Measurements from ENCODE around the gene SRCIN1.

SRCIN1 gene

DNA sequence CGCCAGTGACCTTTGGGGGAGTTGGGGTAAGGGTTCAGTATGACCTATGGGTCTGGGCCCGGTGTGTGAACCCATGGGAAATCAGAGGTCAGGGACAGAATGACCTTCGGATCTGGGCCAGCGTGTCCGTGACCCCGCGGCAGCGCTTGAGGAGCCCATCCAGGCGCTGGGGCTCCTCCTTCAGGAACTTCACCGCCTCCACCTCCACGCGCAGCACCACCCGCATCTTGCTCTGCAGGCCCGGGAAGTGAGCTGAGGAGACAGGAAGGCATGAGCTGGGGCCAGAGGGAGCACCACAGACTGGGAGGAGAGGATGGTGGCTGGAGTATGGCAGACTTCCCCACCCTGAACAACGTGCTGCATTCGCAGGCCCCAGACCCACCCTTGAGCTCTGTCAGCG is 53.4 kb downstream of the SRCIN1 start:
- H3K9me3 ChIP-seq (ENCODE audit: severe bottlenecking): no peaks in the 10 kb centered on the region
- peaks cover 9% of the 10 kb centered on the region for H3K4me1 ChIP-seq (ENCODE audit: insufficient read depth, poor library complexity, severe bottlenecking)
- H3K4me3 ChIP-seq (ENCODE audit: severe bottlenecking): no peak overlapping the region
- no peak overlapping the region for H3K27ac ChIP-seq (ENCODE audit: poor library complexity, severe bottlenecking)
- ATAC-seq (ENCODE audit: low read depth) (no peak), DNase-seq (ENCODE audit: low spot score) (no peak)
- no peaks in the 10 kb centered on the region for H3K27me3 ChIP-seq (ENCODE audit: insufficient read depth, poor library complexity, severe bottlenecking)
- no peaks in the 10 kb centered on the region for H3K36me3 ChIP-seq (ENCODE audit: low read depth)
- TF ChIP-seq, protein P1, sequence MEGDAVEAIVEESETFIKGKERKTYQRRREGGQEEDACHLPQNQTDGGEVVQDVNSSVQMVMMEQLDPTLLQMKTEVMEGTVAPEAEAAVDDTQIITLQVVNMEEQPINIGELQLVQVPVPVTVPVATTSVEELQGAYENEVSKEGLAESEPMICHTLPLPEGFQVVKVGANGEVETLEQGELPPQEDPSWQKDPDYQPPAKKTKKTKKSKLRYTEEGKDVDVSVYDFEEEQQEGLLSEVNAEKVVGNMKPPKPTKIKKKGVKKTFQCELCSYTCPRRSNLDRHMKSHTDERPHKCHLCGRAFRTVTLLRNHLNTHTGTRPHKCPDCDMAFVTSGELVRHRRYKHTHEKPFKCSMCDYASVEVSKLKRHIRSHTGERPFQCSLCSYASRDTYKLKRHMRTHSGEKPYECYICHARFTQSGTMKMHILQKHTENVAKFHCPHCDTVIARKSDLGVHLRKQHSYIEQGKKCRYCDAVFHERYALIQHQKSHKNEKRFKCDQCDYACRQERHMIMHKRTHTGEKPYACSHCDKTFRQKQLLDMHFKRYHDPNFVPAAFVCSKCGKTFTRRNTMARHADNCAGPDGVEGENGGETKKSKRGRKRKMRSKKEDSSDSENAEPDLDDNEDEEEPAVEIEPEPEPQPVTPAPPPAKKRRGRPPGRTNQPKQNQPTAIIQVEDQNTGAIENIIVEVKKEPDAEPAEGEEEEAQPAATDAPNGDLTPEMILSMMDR (IDR thresholded peaks at IDR 0.05; ENCODE audit: poor library complexity, severe bottlenecking): no peak

GRCh38 chr17:38551121-38551520 is 54.6 kb downstream of the SRCIN1 start:
- Histone ChIP-seq H3K4me1 (ENCODE audit: insufficient read depth, poor library complexity, severe bottlenecking) (peaks cover 7% of the 10 kb centered on the region), H3K27ac (ENCODE audit: poor library complexity, severe bottlenecking) (no peak overlapping the region), H3K36me3 (ENCODE audit: low read depth) (no peaks in the 10 kb centered on the region), H3K9me3 (ENCODE audit: severe bottlenecking) (no peaks in the 10 kb centered on the region), H3K4me3 (ENCODE audit: severe bottlenecking) (no peak overlapping the region), H3K27me3 (ENCODE audit: insufficient read depth, poor library complexity, severe bottlenecking) (no peaks in the 10 kb centered on the region)
- DNase-seq (ENCODE audit: low spot score) (no peak), ATAC-seq (ENCODE audit: low read depth) (no peak)
- TF ChIP-seq, protein P1 (IDR thresholded peaks at IDR 0.05; ENCODE audit: poor library complexity, severe bottlenecking): no peak

- H3K27ac ChIP-seq (ENCODE audit: poor library complexity, severe bottlenecking): no peak overlapping the region
- DNase-seq (ENCODE audit: low spot score) (no peak), ATAC-seq (ENCODE audit: low read depth) (peak; percentile 87)
- no peaks in the 10 kb centered on the region for H3K9me3 ChIP-seq (ENCODE audit: severe bottlenecking)
- TF ChIP-seq, protein P1 (IDR thresholded peaks at IDR 0.05; ENCODE audit: poor library complexity, severe bottlenecking): no peak
- H3K27me3 ChIP-seq (ENCODE audit: insufficient read depth, poor library complexity, severe bottlenecking): no peaks in the 10 kb centered on the region
- H3K4me1 ChIP-seq (ENCODE audit: insufficient read depth, poor library complexity, severe bottlenecking): peaks cover 7% of the 10 kb centered on the region
- H3K36me3 ChIP-seq (ENCODE audit: low read depth): no peaks in the 10 kb centered on the region
- no peak overlapping the region for H3K4me3 ChIP-seq (ENCODE audit: severe bottlenecking)
Observed at GRCh38 chr17:38550661-38551060, 55.1 kb downstream of the SRCIN1 start.

DNA sequence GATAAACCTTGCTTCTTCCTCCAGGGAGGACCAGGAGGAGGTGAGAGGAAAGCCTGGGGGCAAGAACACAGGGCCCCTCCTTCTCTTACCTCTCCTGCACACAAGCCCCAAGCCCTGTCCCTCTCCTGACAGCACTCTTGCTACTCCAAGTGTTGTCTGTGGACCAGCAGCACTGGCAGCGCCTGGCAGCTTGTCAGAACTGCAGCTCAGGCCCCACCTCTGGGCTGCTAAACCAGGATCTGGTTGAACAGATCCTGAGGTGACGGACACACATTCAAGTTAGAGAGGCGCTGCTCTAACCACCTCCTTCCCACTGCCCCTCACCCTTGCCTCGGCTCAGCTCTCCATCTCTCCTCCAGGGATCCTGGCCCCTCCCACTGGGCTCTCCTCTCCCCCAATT is 56.5 kb downstream of the SRCIN1 start:
- no peaks in the 10 kb centered on the region for H3K27me3 ChIP-seq (ENCODE audit: insufficient read depth, poor library complexity, severe bottlenecking)
- TF ChIP-seq, protein P1 (IDR thresholded peaks at IDR 0.05; ENCODE audit: poor library complexity, severe bottlenecking): no peak
- no peak overlapping the region for H3K27ac ChIP-seq (ENCODE audit: poor library complexity, severe bottlenecking)
- no peaks in the 10 kb centered on the region for H3K36me3 ChIP-seq (ENCODE audit: low read depth)
- H3K4me1 ChIP-seq (ENCODE audit: insufficient read depth, poor library complexity, severe bottlenecking): peaks cover 4% of the 10 kb centered on the region
- H3K9me3 ChIP-seq (ENCODE audit: severe bottlenecking): no peaks in the 10 kb centered on the region
- DNase-seq (ENCODE audit: low spot score) (no peak), ATAC-seq (ENCODE audit: low read depth) (no peak)
- no peak overlapping the region for H3K4me3 ChIP-seq (ENCODE audit: severe bottlenecking)

GRCh38 chr17:38547444-38547843 is 58.3 kb downstream of the SRCIN1 start:
- H3K9me3 ChIP-seq (ENCODE audit: severe bottlenecking): no peaks in the 10 kb centered on the region
- DNase-seq (ENCODE audit: low spot score): no peak
- H3K27ac ChIP-seq (ENCODE audit: poor library complexity, severe bottlenecking): no peak overlapping the region
- peaks cover 3% of the 10 kb centered on the region for H3K4me1 ChIP-seq (ENCODE audit: insufficient read depth, poor library complexity, severe bottlenecking)
- ATAC-seq (ENCODE audit: low read depth): no peak
- H3K4me3 ChIP-seq (ENCODE audit: severe bottlenecking): no peak overlapping the region
- H3K27me3 ChIP-seq (ENCODE audit: insufficient read depth, poor library complexity, severe bottlenecking): no peaks in the 10 kb centered on the region
- TF ChIP-seq, protein P1 (IDR thresholded peaks at IDR 0.05; ENCODE audit: poor library complexity, severe bottlenecking): no peak
- no peaks in the 10 kb centered on the region for H3K36me3 ChIP-seq (ENCODE audit: low read depth)

All from RWPE2 (cell line).